A549 (cell line): ENCODE results near the gene ASPHD2.

Source experiments
- CHD4 ChIP-seq: fragments of 200-600 bp; sonication (generic); IDR thresholded peaks from 2 replicates; pipeline ENCODE4 v1.6.1; 2016; ENCODE audit warnings: antibody characterized with exemption, mild to moderate bottlenecking, borderline replicate concordance
- EP300 ChIP-seq, 2 experiments: fragments of >200 bp; sonication (Bioruptor Twin); formaldehyde crosslinking; IDR thresholded peaks; 2 replicates in 1 of 2; 3 replicates in 1 of 2; pipeline ENCODE4 v1.6.1; 2016 to 2017
- NFE2L2 ChIP-seq: fragments of 150-350 bp; conservative IDR thresholded peaks from 2 replicates; pipeline ENCODE4 v1.6.1; 2014; ENCODE audit warnings: low read length
- POLR2A ChIP-seq: IDR thresholded peaks from 2 replicates; pipeline ENCODE4 v1.6.1; 2012; ENCODE audit warnings: mild to moderate bottlenecking, low read length
- RAD21 ChIP-seq, 2 experiments: fragments of >200 bp in 1 of 2; sonication (Bioruptor Twin) in 1 of 2; formaldehyde crosslinking in 1 of 2; IDR thresholded peaks in 1 of 2; conservative IDR thresholded peaks in 1 of 2; 2 replicates in 1 of 2; 3 replicates in 1 of 2; pipeline ENCODE4 v1.6.1; 2012 to 2018; ENCODE audit warnings: inconsistent platforms in 1 of 2
- RCOR1 ChIP-seq: fragments of 150-350 bp; IDR thresholded peaks from 2 replicates; pipeline ENCODE4 v1.6.1; 2014; ENCODE audit warnings: antibody characterized with exemption, low read length, low read depth
- RFX5 ChIP-seq: fragments of 450-650 bp; IDR thresholded peaks from 2 replicates; pipeline ENCODE4 v1.7.1; 2014; ENCODE audit warnings: antibody characterized with exemption, mild to moderate bottlenecking, moderate library complexity
- SREBF2 ChIP-seq: fragments of 450-650 bp; IDR thresholded peaks from 2 replicates; pipeline ENCODE4 v1.6.1; 2014; ENCODE audit warnings: mild to moderate bottlenecking, moderate library complexity
- TF ChIP-seq, protein P1 (sequence below): fragments of >200 bp; sonication (Bioruptor Twin); formaldehyde crosslinking; IDR thresholded peaks from 3 replicates; pipeline ENCODE4 v1.5.1; 2016
- TF ChIP-seq, protein P2 (sequence below): fragments of 150-350 bp; IDR thresholded peaks from 2 replicates; pipeline ENCODE4 v1.6.1; 2014; ENCODE audit warnings: low read depth, mild to moderate bottlenecking, low read length

DNA sequence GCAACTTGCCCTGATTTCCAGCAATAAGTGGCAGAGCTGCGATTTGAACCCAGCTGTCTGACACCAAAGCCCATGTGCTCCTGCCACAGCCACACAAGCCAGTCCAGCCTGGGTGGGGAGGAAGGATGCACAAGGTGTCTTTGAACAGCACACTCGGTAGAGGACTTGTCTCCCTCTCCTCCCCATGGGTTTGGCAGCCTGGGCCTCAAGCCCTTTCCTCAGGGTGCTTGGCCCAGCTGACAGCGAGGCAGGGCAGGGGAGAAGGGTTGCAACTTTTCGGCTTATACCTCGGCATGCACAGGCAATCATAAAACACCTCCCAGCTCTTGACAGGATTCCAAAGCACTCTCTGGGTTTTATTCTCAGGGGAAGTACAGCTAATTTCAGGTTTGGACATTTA is 19.3 kb downstream of the ASPHD2 start:
- TF ChIP-seq NFE2L2 (no peak), SREBF2 (no peak), RFX5 (no peak), RCOR1 (no peak), POLR2A (no peak), CHD4 (no peak), EP300 (IDR thresholded peaks at IDR 0.05) (no peak), RAD21 (conservative IDR thresholded peaks at IDR 0.05 in 1 of 2, IDR thresholded peaks at IDR 0.05 in 1 of 2) (no peak)
- TF ChIP-seq, protein P1, sequence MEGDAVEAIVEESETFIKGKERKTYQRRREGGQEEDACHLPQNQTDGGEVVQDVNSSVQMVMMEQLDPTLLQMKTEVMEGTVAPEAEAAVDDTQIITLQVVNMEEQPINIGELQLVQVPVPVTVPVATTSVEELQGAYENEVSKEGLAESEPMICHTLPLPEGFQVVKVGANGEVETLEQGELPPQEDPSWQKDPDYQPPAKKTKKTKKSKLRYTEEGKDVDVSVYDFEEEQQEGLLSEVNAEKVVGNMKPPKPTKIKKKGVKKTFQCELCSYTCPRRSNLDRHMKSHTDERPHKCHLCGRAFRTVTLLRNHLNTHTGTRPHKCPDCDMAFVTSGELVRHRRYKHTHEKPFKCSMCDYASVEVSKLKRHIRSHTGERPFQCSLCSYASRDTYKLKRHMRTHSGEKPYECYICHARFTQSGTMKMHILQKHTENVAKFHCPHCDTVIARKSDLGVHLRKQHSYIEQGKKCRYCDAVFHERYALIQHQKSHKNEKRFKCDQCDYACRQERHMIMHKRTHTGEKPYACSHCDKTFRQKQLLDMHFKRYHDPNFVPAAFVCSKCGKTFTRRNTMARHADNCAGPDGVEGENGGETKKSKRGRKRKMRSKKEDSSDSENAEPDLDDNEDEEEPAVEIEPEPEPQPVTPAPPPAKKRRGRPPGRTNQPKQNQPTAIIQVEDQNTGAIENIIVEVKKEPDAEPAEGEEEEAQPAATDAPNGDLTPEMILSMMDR = no peak
- TF ChIP-seq, protein P2, sequence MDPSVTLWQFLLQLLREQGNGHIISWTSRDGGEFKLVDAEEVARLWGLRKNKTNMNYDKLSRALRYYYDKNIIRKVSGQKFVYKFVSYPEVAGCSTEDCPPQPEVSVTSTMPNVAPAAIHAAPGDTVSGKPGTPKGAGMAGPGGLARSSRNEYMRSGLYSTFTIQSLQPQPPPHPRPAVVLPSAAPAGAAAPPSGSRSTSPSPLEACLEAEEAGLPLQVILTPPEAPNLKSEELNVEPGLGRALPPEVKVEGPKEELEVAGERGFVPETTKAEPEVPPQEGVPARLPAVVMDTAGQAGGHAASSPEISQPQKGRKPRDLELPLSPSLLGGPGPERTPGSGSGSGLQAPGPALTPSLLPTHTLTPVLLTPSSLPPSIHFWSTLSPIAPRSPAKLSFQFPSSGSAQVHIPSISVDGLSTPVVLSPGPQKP = no peak
